ENCODE results near the gene GABRD.

GABRD gene

GRCh38 chr1:1985375-1986050 lies 33.6 kb upstream of the GABRD start:
- DNase-seq (ENCODE audit: low spot score): no peak

- DNase-seq (ENCODE audit: low spot score): no peak
Observed at GRCh38 chr1:1986451-1987141, 32.5 kb upstream of the GABRD start.

- DNase-seq (ENCODE audit: low spot score): no peak
Observed at GRCh38 chr1:1987142-1987510, 32.0 kb upstream of the GABRD start.

GRCh38 chr1:1988061-1988945 lies 30.8 kb upstream of the GABRD start:
- no peak for DNase-seq (ENCODE audit: low spot score)

GRCh38 chr1:1989102-1989542 lies 30.0 kb upstream of the GABRD start:
- DNase-seq (ENCODE audit: low spot score): no peak

GRCh38 chr1:1989789-1990188 lies 29.4 kb upstream of the GABRD start:
- no peak for DNase-seq (ENCODE audit: low spot score)

GRCh38 chr1:1990222-1990621 lies 28.9 kb upstream of the GABRD start:
- no peak for DNase-seq (ENCODE audit: low spot score)

GRCh38 chr1:1994536-1994935 lies 24.6 kb upstream of the GABRD start:
- no peak for DNase-seq (ENCODE audit: low spot score)

- no peak for DNase-seq (ENCODE audit: low spot score)
Observed at GRCh38 chr1:1996207-1996651, 22.9 kb upstream of the GABRD start.

- DNase-seq (ENCODE audit: low spot score): no peak
Observed at GRCh38 chr1:1997576-1997975, 21.6 kb upstream of the GABRD start.

GRCh38 chr1:2000432-2000831 lies 18.7 kb upstream of the GABRD start:
- no peak for DNase-seq (ENCODE audit: low spot score)

- DNase-seq (ENCODE audit: low spot score): no peak
Observed at GRCh38 chr1:2000850-2001249, 18.3 kb upstream of the GABRD start.

- no peak for DNase-seq (ENCODE audit: low spot score)
Observed at GRCh38 chr1:2001773-2002411, 17.3 kb upstream of the GABRD start.

GRCh38 chr1:2003541-2004131 lies 15.5 kb upstream of the GABRD start, which contains the start of gene CFAP74:
CFAP74 (minus strand) TSS chr1:2003786; CDS start chr1:1990956, 12,830 bp downstream.
- DNase-seq (ENCODE audit: low spot score): no peak

GRCh38 chr1:2004856-2005255 lies 14.3 kb upstream of the GABRD start:
- DNase-seq (ENCODE audit: low spot score): no peak

- no peak for DNase-seq (ENCODE audit: low spot score)
Observed at GRCh38 chr1:2009101-2010053, 9.8 kb upstream of the GABRD start.

GRCh38 chr1:2014181-2014580 lies 5.0 kb upstream of the GABRD start:
- DNase-seq (ENCODE audit: low spot score): no peak

GRCh38 chr1:2014741-2015735 lies 4.1 kb upstream of the GABRD start:
- no peak for DNase-seq (ENCODE audit: low spot score)

- DNase-seq (ENCODE audit: low spot score): no peak
Observed at GRCh38 chr1:2016123-2016522, 3.0 kb upstream of the GABRD start.
